ENCODE data around the gene WDR73. TPM values are rescaled to one million over a fixed set of nuclear protein-coding genes. Genes with fewer than 3 reads are reported as not detected.
"Not testable (repeated sequence)": the region's sequence is repeated elsewhere in the genome, so short reads cannot be mapped to it uniquely, and the experiment has no call there.

The WDR73 gene
- 55.3 TPM for polyA plus RNA-seq (ENCODE audit: insufficient read length)
- long read RNA-seq, donor 1, full-length matches to known transcripts: 16 of 25 reads
- long read RNA-seq, donor 1, partial matches to known transcripts: 9 of 25 reads
- long read RNA-seq, donor 1, other reads (novel, unspliced or antisense): 0 of 25 reads
- long read RNA-seq, donor 2, full-length matches to known transcripts: 16 of 30 reads
- long read RNA-seq, donor 2, partial matches to known transcripts: 14 of 30 reads
- long read RNA-seq, donor 2, other reads (novel, unspliced or antisense): 0 of 30 reads
- long read RNA-seq, donor 3, full-length matches to known transcripts: 12 of 27 reads
- long read RNA-seq, donor 3, partial matches to known transcripts: 15 of 27 reads
- long read RNA-seq, donor 3, other reads (novel, unspliced or antisense): 0 of 27 reads
- long read RNA-seq, donor 4: 0 reads
- long read RNA-seq, donor 5, full-length matches to known transcripts: 20 of 43 reads
- long read RNA-seq, donor 5, partial matches to known transcripts: 23 of 43 reads
- long read RNA-seq, donor 5, other reads (novel, unspliced or antisense): 0 of 43 reads
- long read RNA-seq, donor 6, full-length matches to known transcripts: 15 of 21 reads
- long read RNA-seq, donor 6, partial matches to known transcripts: 6 of 21 reads
- long read RNA-seq, donor 6, other reads (novel, unspliced or antisense): 0 of 21 reads
- long read RNA-seq, donor 7, full-length matches to known transcripts: 15 of 43 reads
- long read RNA-seq, donor 7, partial matches to known transcripts: 28 of 43 reads
- long read RNA-seq, donor 7, other reads (novel, unspliced or antisense): 0 of 43 reads
- long read RNA-seq, donor 8, full-length matches to known transcripts: 8 of 13 reads
- long read RNA-seq, donor 8, partial matches to known transcripts: 5 of 13 reads
- long read RNA-seq, donor 8, other reads (novel, unspliced or antisense): 0 of 13 reads

DNA sequence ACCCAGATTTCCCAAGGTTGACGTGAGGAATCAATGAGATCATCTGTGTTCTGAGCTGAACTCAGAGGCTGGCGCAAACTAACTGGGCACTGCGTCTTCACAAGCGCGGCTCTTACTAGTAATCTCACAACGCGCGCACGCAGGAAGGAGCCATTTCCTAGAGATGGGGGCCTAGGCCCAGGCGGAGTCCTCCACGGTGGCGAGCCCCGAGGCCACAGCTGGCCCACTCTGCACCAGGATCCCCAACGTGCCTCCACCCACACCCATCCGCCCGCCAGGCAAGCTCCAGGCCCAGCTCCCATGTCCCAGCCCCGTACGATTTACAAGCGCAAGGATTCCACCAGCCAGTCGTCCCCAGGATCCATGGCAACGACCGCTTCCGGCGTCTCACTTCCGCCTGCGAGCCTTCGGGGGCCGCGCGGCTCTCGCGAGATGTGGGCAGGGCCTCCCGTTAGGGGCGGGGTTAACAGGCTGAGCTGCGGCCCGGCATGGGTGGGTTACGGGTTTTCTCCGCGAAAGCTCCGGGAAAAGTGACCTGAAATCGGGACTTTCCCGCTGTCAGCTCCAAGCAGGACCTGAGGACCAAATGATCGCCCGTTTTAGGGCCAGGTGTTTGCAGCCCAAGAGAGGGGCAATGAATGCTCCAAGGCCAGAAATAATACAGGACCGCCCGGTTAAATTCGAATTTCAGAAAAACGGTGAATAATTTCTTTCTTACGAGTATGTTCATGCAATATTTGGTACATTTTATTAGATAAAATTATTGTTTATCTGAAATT, at the start of gene WDR73:
TSS of gene WDR73 (minus strand) at position 374 of the 779 bp plus-strand sequence. CDS start at position 365, 9 bp downstream.
- peak; percentile 97 for DNase-seq

DNA sequence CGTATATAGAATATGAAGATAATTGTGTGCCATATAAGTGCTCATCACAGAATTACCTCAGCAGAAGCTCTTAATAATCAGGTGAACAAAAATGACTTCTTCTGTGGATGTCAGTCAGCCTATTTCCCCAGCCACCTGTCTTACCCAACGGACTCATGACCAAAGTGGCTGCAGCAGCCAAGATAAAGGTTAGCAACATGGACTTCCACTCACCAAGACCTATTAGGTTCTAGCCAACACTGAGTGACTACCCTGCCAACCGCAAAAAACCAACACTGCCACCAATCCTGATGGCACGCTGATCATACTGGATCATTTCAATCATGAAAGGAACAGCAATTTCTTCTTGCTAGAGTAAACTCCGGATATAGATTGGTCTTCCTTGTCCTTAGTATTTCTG, 49.7 kb upstream of the WDR73 start:
- DNase-seq: no peak

DNA sequence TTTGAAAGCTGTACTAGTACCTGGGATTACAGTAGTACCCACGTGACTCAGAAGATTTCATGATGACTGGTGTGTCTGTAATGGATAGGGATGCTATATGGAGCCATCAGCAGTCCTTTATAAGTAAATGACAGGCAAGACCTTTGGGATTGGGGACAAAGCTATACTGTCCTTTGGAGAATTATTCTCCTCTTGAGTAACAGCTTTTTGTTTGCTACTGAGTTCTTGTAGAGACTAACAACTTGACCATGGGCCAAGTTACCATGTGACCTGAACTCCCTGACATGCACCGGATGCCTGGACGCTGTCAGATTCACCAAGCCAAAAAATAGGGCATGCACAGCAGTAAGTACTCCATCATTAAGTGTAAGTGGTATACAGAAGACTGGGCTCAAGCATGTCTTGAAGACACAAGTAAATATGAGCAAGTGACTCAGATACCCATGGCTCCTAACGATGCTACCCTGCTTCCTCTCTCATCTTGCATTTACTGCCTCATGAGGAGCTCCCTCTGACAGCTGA, 48.9 kb upstream of the WDR73 start:
- DNase-seq: no peak

DNA sequence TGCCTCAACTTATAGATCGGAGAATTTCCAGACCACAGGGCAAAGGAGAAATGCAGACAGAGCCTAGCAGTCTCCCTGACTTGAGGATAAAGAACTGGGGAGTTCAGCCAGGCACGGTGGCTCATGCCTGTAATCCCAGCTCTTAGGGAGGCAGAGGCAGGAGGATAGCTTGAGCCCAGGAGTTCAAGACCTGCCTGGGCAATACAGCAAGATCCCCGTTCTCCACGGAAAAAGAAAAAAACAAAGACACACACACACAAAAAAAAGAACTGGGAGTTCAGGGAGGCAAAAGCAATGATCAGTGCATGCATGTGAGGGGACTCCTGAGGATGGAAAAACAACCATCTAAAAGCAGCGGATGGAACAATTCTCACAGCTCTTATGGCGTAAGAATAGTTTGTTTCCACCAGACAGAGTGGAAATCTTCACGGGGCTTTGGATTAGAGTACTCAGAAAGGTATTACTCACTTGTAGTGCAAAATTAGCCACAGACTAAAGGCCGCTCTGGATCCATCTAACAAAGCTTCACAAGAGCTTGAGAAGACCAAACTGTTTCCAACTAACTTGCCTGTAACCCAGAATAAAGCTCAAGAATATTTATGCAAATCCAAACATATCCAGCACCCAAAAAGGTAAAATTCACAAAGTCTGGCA, 45.6 kb upstream of the WDR73 start:
- no peak for DNase-seq

DNA sequence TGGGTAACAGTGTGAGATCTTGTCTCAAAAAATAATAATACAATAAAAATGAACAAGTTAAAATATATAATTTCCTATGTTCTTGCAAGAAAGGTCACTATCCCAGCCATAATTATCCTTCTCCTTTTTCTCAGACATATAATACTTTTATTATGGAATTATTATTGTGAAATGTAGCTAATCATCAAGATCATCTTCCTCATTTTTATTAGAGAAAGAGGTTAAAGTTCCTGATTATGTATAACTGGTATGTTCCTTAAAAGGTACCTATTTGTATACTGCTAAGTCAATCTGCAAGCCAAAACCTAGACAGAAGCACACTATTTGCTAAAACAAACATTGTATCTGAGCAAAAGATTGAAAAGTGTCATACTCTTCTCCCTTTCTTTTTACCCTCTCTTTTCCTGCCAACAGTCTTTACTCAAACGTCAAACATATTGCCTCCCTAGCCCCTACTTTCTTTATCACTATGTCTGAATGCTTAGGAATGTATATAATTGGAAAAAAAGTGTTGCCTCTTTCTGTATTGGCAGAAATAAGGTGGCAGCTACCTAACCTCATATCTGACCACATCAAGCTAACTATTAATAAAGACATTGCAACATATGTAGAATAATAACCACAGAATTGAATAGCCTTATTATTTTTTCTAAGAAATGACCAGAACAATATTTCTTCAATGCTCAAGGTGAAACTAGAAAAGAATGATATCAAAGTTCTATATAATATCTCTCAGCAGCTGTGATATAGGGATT, 43.3 kb upstream of the WDR73 start:
- no peak for DNase-seq

DNA sequence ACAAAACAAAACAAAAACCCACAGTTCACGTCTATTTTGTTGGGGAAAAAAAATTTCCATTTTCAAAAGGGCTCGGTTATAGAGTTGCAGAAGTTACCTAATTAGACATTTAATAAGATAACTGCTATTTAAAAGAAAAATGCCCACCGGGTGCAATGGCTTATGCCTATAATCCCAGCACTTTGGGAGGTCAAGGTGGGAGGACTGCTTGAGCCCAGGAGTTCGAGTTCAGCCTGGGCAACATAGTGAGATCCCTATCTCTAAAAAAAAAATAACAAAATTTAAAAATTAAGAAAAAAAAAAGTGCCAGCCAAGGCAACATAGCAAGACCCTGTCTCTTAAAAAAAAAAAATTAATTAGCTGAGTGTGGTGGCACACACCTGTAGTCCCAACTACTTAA, 42.7 kb upstream of the WDR73 start:
- no peak for DNase-seq

DNA sequence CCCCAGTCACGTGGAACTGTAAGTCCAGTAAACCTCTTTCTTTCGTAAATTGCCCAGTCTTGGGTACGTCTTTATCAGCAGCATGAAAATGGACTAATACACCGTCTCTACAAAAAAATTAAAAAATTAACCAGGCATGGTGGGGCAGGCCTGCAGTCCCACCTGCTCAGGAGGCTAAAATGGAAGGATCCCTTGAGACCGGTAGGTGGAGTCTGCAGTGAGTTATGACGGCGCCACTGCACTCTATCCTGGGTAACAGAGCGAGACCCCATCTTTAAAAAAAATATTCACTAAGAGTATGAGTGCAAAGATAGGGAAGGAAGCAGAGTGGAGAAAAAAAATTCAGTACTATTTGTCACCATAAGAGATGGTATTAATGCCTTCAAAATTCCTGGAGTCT, 36.3 kb upstream of the WDR73 start:
- DNase-seq: no peak

DNA sequence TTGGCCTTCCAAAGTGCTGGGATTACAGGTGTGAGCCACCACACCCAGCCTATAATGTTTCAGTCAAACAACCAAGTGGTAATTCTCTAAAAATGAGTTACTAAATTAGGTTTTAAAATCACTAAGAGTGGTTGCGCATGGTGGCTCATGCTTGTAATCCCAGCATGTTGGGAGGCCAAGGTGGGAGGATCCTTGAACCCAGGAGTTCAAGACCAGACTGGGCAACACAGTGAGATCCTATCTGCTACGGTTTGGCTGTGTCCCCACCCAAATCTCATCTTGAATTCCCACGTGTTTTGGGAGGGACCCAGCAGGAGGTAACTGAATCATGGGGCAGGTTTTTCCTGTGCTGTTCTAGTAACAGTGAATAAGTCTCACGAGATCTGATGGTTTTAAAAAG, 35.8 kb upstream of the WDR73 start:
- DNase-seq: no peak

DNA sequence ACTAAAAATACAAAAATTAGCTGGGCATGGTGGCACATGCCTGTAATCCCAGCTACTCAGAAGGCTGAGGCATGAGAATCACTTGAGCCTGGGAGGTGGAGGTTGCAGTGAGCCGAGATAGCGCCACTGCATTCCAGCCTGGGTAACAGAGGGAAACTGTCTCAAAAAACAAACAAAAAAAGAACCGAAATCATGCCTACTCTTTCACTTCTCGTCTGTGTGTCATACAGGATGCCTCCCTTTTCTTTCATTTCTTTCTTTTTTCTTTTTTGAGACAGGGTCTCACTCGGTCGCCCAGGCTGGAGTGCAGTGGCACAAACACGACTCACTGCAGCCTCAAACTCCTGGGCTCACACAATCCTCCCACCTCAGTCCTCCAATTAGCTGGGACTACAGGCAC, 32.4 kb upstream of the WDR73 start:
- not testable (repeated sequence) for DNase-seq

DNA sequence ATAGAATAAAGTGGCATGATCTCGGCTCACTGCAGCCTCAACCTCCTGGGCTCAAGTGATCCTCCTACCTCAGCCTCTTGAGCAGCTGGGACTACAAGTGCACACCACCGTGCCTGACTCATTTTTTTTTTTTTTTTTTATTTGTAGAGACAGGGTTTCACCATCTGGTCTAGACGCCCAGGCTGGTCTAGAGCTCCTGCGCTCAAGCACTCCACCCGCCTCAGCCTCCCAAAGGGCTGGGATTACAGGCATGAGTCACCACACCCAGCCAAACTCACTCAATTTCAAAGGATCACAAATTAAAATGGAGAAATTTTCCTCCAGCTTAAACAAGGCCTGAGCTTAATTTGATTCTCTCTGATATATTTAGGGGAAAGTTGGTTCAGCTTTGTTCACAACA, 31.2 kb upstream of the WDR73 start:
- DNase-seq: no peak

DNA sequence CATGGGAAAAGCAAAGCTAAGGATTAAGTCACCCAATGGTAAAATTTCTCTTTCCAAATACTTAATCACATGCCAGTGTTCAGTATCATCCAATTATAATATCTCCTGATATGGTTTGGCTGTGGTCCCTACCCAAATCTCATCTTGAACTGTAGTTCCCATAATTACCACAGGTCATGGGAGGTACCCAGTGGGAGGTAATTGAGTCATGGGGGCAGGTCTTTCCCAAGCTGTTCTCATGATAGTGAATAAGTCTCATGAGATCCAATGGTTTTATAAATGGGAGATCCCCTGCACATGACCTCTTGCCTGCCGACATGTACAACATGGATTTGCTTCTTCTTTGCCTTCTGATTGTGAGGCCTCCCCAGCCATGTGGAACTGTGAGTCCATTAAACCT, 30.0 kb upstream of the WDR73 start:
- no peak for DNase-seq

DNA sequence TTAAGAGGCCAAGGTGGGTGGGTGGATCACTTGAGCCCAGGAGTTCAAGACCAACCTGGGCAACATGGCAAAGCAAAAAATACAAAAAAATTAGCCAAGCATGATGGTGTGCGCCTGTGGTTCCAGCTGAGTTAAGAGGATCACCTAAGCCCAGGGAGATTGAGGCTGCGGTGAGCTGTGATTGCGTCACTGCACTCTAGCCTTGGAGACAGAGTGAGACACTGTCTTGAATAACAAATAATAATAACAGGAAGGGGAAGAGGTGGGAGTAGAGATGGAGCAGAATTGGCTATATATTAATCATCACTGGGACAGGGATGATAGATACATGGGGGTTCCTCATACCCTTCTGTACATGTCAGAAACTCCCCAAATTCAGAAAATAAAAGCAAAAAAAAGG, 27.7 kb upstream of the WDR73 start:
- DNase-seq: no peak

DNA sequence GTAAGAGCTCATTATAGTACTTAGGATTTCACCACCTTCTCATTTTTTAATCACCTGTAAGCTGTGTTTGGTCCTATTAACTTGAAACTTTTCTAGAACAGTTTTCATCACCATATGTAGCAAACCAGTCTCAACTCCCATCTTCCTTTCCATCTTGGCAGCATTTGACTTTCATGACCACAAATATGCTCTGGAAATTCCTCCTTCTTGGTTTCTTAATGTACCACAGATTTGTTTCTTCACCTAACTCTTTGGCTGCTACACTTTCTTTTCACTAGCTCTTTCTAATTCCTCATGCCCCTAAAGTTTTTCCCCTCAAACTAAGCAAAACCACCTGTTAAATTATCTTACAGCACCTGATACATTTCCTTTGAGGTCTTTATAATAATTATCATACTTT, 17.1 kb upstream of the WDR73 start:
- no peak for DNase-seq

DNA sequence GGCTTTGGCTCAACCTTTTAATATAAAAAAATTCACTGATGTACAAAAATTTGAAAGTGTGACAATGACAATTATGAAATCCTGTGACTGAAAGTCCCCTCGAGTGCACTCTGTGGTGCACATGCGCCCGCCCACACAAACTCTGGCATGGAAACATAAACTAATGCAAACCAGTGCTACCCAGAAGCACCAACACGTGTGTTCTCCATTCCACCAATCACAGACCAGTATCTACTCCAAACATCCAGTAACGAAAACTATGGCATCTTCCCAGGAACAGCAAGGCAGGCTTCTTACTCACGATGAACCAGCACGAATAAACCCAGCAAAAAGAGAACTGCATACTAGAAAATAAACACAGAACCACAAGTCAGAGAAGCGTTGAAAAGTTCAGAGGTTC, 15.6 kb upstream of the WDR73 start:
- no peak for DNase-seq

DNA sequence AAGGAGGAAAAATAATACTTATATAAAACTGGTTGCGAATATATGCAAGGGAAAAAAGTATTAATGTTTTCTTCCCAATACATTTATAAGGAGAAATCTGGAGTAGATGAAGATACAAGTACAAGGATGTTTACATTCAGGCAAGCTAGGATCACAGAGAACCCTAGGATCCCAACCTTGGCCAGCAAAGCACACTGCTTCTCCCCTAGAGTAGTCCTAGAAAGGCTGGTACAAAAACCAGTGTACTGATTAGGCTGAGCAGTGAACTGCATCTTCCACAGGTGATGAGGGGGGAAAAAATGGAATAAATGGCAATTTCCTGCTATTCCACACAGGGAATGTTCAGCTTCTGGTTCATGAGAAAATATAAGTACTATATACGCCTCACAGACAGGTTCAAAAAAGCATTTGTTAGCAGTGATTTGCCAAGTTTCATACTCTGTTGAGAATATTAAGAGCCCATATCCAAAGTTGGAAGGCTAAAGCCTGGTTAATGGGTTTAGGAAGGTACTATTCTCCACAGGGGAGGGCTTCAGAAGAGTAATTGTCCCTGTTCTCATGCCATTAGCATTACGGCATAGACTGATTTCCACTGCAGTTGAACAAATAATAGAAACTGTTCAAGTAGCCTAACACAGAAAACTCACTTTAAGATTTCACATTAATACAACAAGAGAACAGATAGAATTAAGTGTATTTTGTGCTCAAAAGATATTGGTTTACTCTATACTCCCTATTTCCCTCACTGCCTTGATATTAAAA, 14.3 kb upstream of the WDR73 start:
- no peak for DNase-seq

DNA sequence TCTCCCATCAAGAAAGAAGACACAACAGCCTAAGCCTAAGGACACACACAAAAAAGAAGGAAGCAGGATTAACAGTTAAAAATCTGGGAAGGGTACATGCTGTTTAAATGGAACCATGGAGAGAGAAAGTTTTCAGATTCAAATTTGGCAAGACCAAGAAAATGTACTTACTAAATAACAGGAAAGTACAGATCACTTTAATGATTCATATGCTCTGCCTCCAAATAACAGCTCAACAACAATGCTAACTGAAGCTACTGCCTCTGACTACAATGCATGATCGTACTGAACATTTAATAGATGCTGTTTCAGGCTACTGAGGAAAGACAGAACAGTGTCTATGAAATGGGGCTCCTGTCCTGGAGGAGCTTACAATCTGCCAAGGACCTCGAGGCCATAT, 12.3 kb upstream of the WDR73 start:
- DNase-seq: no peak

DNA sequence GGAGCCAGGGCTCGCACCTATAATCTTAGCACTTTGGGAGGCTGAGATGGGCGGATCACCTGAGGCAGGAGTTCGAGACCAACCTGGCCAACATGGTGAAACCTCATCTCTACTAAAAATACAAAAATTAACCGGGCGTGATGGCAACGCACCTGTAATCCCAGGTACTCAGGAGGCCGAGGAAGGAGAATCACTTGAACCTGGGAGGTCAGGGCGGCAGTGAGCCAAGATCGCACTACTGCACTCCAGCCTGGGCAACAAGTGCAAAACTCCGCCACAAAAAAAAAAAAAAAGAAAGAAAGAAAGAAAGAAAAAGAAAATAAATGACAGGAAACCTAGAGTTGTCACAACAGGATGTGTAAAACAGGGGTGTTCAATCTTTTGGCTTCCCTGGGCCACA, 6.9 kb upstream of the WDR73 start:
- DNase-seq: no peak

DNA sequence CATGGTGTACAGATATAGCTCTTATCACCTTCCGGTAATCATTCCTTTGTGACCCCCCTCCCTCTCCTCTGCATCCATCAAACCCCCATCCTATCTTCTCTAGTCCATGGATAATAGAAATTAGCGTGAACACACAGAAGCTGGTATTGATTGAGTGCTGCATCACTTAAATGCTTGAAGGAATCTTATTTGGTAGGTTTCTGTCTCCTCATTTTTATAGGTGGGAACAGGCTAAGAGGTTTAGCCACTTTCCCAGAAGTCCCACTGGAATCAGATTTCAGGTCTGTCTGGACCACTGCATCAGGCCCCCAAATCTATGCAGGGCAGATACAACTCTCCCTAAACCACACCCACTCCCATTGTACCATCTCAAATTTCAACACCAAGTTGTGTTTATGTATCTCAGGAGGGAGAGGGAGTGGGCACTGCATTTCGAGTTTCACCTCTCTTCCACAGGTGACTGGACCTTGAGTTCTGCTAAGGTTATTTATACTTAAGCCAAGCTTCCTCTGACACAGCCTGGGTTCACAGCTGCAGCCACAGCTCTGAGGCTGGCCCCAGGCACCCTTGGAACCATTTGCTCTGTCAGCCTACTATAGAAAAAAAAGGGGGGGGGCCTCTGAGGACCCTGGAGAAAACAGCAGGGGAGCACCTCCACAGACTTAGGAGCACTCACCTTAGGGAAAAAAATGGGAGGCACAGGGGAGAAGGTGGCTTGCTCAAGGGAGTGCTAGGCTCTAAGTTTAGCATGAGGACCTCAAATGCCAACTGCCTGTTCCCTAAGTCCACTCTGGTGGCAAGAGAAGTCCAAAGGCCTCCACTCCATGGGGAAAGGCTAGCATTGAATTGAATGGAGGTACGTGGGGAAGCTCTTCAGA, 6.1 kb upstream of the WDR73 start:
- DNase-seq: peak; percentile 14

Measured in left kidney (tissue), 8 donors.